ENCODE data around the gene ATP5F1D.

DNA sequence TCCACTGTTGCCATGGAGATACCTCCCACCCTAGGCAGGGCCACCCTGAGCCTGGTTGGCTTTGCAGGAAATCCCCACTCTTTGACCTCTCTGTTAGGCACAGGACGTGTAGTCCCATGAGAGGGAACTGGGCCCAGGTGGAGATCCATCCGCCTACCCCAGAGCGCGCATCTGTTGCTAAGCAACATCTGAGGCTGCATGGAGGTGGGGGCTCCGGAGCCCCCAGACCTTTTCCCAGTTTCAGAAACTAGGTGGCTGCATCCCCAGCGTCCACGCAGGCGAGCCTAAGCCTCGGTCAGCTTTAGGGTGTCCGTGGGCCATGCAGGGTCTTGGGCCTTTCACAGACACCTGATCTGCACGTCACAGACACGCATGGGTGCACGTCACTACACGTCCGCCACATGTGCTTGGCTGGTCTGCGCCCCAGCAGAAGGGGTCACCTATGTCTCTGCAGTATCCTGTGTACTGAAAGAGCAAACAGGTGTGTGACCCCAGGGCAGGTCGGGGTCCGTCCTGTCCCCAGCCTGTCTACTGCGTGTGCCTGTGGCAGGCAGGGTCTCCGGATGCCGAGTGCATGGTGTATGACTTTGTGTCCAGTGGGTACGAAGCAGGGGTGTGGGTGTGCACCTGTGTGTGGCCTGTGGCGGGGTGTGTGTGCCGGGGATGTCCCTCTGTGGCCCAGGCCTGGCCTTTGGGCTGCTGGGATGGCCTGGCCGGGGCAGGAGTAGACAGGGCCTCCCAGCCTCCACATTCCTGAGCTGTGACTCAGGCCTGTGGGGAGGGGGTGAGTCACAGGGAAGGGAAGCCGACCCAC is 23.5 kb downstream of the ATP5F1D start:
- TF ChIP-seq, protein P1, sequence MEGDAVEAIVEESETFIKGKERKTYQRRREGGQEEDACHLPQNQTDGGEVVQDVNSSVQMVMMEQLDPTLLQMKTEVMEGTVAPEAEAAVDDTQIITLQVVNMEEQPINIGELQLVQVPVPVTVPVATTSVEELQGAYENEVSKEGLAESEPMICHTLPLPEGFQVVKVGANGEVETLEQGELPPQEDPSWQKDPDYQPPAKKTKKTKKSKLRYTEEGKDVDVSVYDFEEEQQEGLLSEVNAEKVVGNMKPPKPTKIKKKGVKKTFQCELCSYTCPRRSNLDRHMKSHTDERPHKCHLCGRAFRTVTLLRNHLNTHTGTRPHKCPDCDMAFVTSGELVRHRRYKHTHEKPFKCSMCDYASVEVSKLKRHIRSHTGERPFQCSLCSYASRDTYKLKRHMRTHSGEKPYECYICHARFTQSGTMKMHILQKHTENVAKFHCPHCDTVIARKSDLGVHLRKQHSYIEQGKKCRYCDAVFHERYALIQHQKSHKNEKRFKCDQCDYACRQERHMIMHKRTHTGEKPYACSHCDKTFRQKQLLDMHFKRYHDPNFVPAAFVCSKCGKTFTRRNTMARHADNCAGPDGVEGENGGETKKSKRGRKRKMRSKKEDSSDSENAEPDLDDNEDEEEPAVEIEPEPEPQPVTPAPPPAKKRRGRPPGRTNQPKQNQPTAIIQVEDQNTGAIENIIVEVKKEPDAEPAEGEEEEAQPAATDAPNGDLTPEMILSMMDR (IDR thresholded peaks at IDR 0.05; ENCODE audit: extremely low read depth in 1 of 2, insufficient read depth in 1 of 2, low read depth in 1 of 2, low read length in 2 of 2) = no peak
- TF ChIP-seq POLR2A (IDR thresholded peaks at IDR 0.05; ENCODE audit: low read depth, low read length) (no peak), POLR2AphosphoS5 (IDR thresholded peaks at IDR 0.05; ENCODE audit: insufficient read depth, low read depth, low read length) (peak; percentile 83), FOS (IDR thresholded peaks at IDR 0.05; ENCODE audit: borderline replicate concordance, insufficient read depth, low read length) (peak; percentile 88), JUN (IDR thresholded peaks at IDR 0.05; ENCODE audit: borderline replicate concordance, insufficient read depth, insufficient read length, low read depth) (peak; percentile 84), EZH2 (IDR thresholded peaks at IDR 0.05; ENCODE audit: borderline replicate concordance, low read depth, low read length, severe bottlenecking) (no peak), MYC (IDR thresholded peaks at IDR 0.05; ENCODE audit: low read depth, low read length) (no peak), GATA2 (IDR thresholded peaks at IDR 0.05; ENCODE audit: insufficient read depth, insufficient read length, low read depth, low read length) (no peak)
- TF ChIP-seq, protein P2, sequence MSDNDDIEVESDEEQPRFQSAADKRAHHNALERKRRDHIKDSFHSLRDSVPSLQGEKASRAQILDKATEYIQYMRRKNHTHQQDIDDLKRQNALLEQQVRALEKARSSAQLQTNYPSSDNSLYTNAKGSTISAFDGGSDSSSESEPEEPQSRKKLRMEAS (IDR thresholded peaks at IDR 0.05; ENCODE audit: insufficient read depth, insufficient read length) = no peak

Measured in endothelial cell of umbilical vein (primary cell).